K562 (cell line): Measurements from ENCODE around the gene MECP2. TPM values are rescaled to one million over a fixed set of nuclear protein-coding genes. Genes with fewer than 3 reads are reported as not detected.

Experiments used
- CBX3 ChIP-seq, 2 experiments: IDR thresholded peaks; 1 replicate in 1 of 2; 2 replicates in 1 of 2; pipeline ENCODE4 v1.6.1; 2012; ENCODE audit warnings: inconsistent platforms in 2 of 2, low read length in 2 of 2, borderline replicate concordance in 1 of 2, control low read depth in 1 of 2
- CHAMP1 ChIP-seq: fragments of 450-650 bp; IDR thresholded peaks from 2 replicates; pipeline ENCODE4 v1.6.1; 2016; ENCODE audit warnings: mild to moderate bottlenecking
- DPF2 ChIP-seq: fragments of 450-650 bp; IDR thresholded peaks from 2 replicates; pipeline ENCODE4 v1.6.1; 2016
- EP400 ChIP-seq: fragments of 450-650 bp; IDR thresholded peaks from 2 replicates; pipeline ENCODE4 v1.6.1; 2017; ENCODE audit warnings: antibody characterized with exemption, mild to moderate bottlenecking, moderate library complexity
- FOXJ3 ChIP-seq: sonication (generic); formaldehyde crosslinking; IDR thresholded peaks from 2 replicates; pipeline ENCODE4 v1.4.0; 2020; ENCODE audit warnings: mild to moderate bottlenecking, missing genetic modification reagents
- FUS ChIP-seq: fragments of 200-400 bp; formaldehyde crosslinking; optimal IDR thresholded peaks from 2 replicates; pipeline ENCODE3; 2017; ENCODE audit warnings: low read depth, low read length
- ILK ChIP-seq: fragments of 450-650 bp; IDR thresholded peaks from 2 replicates; pipeline ENCODE4 v1.6.1; 2016; ENCODE audit warnings: missing genetic modification characterization, low read depth, mild to moderate bottlenecking, missing compliant biosample characterization, moderate library complexity, borderline replicate concordance
- MAX ChIP-seq: sonication (generic); formaldehyde crosslinking; IDR thresholded peaks from 2 replicates; pipeline ENCODE4 v1.9.0; 2022; ENCODE audit warnings: mild to moderate bottlenecking, missing genetic modification reagents
- PHF8 ChIP-seq: fragments of 200-600 bp; sonication (generic); IDR thresholded peaks from 2 replicates; pipeline ENCODE4 v1.6.1; 2012; ENCODE audit warnings: mixed run types, mild to moderate bottlenecking, inconsistent platforms, low read length, moderate library complexity, borderline replicate concordance
- POLR2G ChIP-seq: fragments of 200-400 bp; formaldehyde crosslinking; IDR thresholded peaks from 2 replicates; pipeline ENCODE4 v1.6.1; 2017; ENCODE audit warnings: low read depth, mild to moderate bottlenecking, antibody characterized with exemption, low read length, moderate library complexity
- STAG1 ChIP-seq: sonication (generic); formaldehyde crosslinking; IDR thresholded peaks from 2 replicates; pipeline ENCODE4 v1.5.0; 2020; ENCODE audit warnings: missing genetic modification reagents, borderline replicate concordance
- STAT5B ChIP-seq: fragments of 250-450 bp; sonication (Bioruptor Pico); IDR thresholded peaks from 2 replicates; pipeline ENCODE4 v1.8.0; 2021; ENCODE audit warnings: mild to moderate bottlenecking, inconsistent platforms
- TAF7 ChIP-seq: fragments of 450-650 bp; IDR thresholded peaks from 2 replicates; pipeline ENCODE4 v1.6.1; 2016; ENCODE audit warnings: missing genetic modification characterization, missing compliant biosample characterization
- ZNF197 ChIP-seq: fragments of 200-800 bp; sonication (Bioruptor generic); IDR thresholded peaks from 2 replicates; pipeline ENCODE4 v1.6.1; 2016; ENCODE audit warnings: low read depth, missing genetic modification characterization, missing compliant biosample characterization
- ZNF41 ChIP-seq: fragments of 250-450 bp; sonication (Bioruptor Pico); conservative IDR thresholded peaks from 2 replicates; pipeline ENCODE4 v1.4.0; 2020; ENCODE audit warnings: mild to moderate bottlenecking
- ZNF449 ChIP-seq: fragments of 250-450 bp; sonication (Bioruptor Pico); IDR thresholded peaks from 2 replicates; pipeline ENCODE4 v1.8.0; 2022; ENCODE audit warnings: moderate library complexity, mild to moderate bottlenecking, inconsistent platforms
- ZNF592 ChIP-seq: fragments of 450-650 bp; IDR thresholded peaks from 2 replicates; pipeline ENCODE4 v1.6.1; 2017; ENCODE audit warnings: antibody characterized with exemption, mild to moderate bottlenecking
- ZNF699 ChIP-seq: fragments of 250-450 bp; sonication (Bioruptor Pico); IDR thresholded peaks from 2 replicates; pipeline ENCODE4 v1.8.0; 2021; ENCODE audit warnings: mild to moderate bottlenecking, moderate library complexity; ENCODE audit not compliant: insufficient replicate concordance
- polyA plus RNA-seq, 8 experiments: library from polyadenylated mRNA; depleted of rRNA in 4 of 8; stranded (reverse) in 5 of 8; unstranded in 3 of 8; fragments of >200 nt; fragmentation: Nextera tagmentation in 2 of 8; fragmentation: Illumina TruSeq in 1 of 8; extraction: Ambion mirVana in 2 of 8; extraction: Trizol in 1 of 8; gene quantifications; 2 replicates each; pipeline versions ENCODE4 v1.2.1 to v1.2.3, GENCODE V29; 2011 to 2014; ENCODE audit warnings: inconsistent platforms in 1 of 8, missing spikeins in 1 of 8
- total RNA-seq, 7 experiments: library from RNA; depleted of rRNA in 6 of 7; stranded (reverse); fragments of >200 nt in 6 of 7; fragmentation: Illumina TruSeq in 2 of 7; extraction: Trizol in 2 of 7; gene quantifications; 2 replicates each; pipeline versions ENCODE4 v1.2.1 to v1.2.3, GENCODE V29; 2011 to 2021; ENCODE audit warnings: low replicate concordance in 1 of 7
- TF ChIP-seq, protein P1 (sequence below): sonication (generic); formaldehyde crosslinking; IDR thresholded peaks from 2 replicates; pipeline ENCODE4 v1.8.1; 2022; ENCODE audit warnings: missing genetic modification reagents

Gene MECP2
- total and polyA plus RNA-seq, 9 of the 15 experiments (the other 6 are each of a cell fraction or from before 2014, with no cell fraction given), result 2.1 to 50.9 (median 30.5) TPM

DNA sequence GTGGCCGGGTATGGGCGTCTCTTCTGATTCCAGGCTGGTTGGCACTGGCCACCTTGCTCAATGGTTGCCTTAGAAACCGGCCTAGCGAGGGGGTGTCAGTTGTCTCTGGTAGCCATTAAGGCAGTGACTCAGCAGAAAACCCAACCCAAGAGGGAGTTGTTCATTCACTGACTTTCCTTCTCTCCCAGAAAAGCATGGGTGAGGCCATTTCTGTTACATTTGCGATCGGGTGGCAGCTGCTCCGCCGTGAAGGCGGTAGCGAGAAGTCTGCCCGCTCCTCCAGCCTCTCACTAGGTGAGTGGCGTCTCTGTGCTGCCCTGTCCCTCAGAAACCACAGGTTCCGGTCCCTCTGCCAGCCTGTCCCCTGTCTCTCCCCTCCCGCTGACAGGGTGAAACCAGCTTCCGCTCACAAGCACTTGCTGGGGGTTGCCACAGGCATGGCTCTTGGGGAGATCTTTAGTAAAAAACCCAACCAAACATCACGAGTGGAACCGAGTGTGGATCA lies 95.2 kb downstream of the MECP2 start (continued):
- TF ChIP-seq STAG1 (CRISPR knock-in tag), result no peak
- 0 out of 2 replicates have a peak, but pooled peaks have one; percentile 26 for TF ChIP-seq MAX (CRISPR knock-in tag)
- peak; percentile 100 for TF ChIP-seq ZNF592
- TF ChIP-seq FOXJ3 (CRISPR knock-in tag), result no peak
- TF ChIP-seq CHAMP1, result no peak
- TF ChIP-seq ZNF449, result peak; percentile 87
- TF ChIP-seq ZNF699 (CRISPR knock-in tag), result no peak
- no peak for TF ChIP-seq FUS
- TF ChIP-seq CBX3 (IDR thresholded peaks at IDR 0.05; ENCODE audit: borderline replicate concordance in 1 of 2, low read length in 2 of 2), result no peak
- TF ChIP-seq ZNF197 (CRISPR knock-in tag), result peak; percentile 96
- peak; percentile 36; the same call in 1 of the 2 replicates for TF ChIP-seq PHF8
- TF ChIP-seq DPF2, result 0 out of 2 replicates have a peak, but pooled peaks have one; percentile 62
- no peak for TF ChIP-seq STAT5B (CRISPR knock-in tag)
- TF ChIP-seq, protein P1, sequence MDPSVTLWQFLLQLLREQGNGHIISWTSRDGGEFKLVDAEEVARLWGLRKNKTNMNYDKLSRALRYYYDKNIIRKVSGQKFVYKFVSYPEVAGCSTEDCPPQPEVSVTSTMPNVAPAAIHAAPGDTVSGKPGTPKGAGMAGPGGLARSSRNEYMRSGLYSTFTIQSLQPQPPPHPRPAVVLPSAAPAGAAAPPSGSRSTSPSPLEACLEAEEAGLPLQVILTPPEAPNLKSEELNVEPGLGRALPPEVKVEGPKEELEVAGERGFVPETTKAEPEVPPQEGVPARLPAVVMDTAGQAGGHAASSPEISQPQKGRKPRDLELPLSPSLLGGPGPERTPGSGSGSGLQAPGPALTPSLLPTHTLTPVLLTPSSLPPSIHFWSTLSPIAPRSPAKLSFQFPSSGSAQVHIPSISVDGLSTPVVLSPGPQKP (CRISPR knock-in tag), result no peak
- peak; percentile 89; the same call in 1 of the 2 replicates for TF ChIP-seq ZNF41 (CRISPR knock-in tag)
- TF ChIP-seq EP400, result peak; percentile 51
- TF ChIP-seq TAF7 (tag), result peak; percentile 81
- TF ChIP-seq POLR2G, result peak; percentile 34; the same call in 1 of the 2 replicates
- TF ChIP-seq ILK (tag), result 0 out of 2 replicates have a peak, but pooled peaks have one; percentile 60
